Gastroesophageal sphincter (tissue), 4 donors: ENCODE data around the gene MMD2. TPM values are rescaled to one million over a fixed set of nuclear protein-coding genes. Genes with fewer than 3 reads are reported as not detected.

Source experiments
- ATAC-seq: fragments of 150-250 bp; one replicate; pipeline ENCODE4 v1.9.1; 2016; ENCODE audit warnings: mild to moderate bottlenecking, moderate library complexity
- H3K27ac ChIP-seq, 4 donors: fragments of 200-600 bp; sonication (generic) in 3 of 4; 1 replicate in 3 of 4; 2 replicates in 1 of 4; pipeline ENCODE4 v1.5.1; 2016 to 2019
- H3K27me3 ChIP-seq: fragments of 200-600 bp; sonication (generic); one replicate; pipeline ENCODE4 v1.5.1; 2019
- H3K36me3 ChIP-seq, 2 donors: fragments of 200-600 bp; sonication (generic); one replicate each; pipeline ENCODE4 v1.5.1; 2019; ENCODE audit warnings: control low read depth in 1 of 2
- H3K4me1 ChIP-seq, 3 donors: fragments of 200-600 bp; sonication (generic); 1 replicate in 2 of 3; 2 replicates in 1 of 3; pipeline ENCODE4 v1.5.1; 2016 to 2019; ENCODE audit warnings: control low read depth in 2 of 3
- H3K4me3 ChIP-seq, 2 donors: fragments of 200-600 bp; sonication (generic); one replicate each; pipeline ENCODE4 v1.5.1; 2019; ENCODE audit warnings: mild to moderate bottlenecking in 1 of 2, moderate library complexity in 1 of 2
- H3K9me3 ChIP-seq, 3 donors: fragments of 200-600 bp; sonication (generic); one replicate each; pipeline ENCODE4 v1.5.1; 2017 to 2019; ENCODE audit warnings: control low read depth in 2 of 3
- CTCF ChIP-seq, 4 experiments: fragments of 200-600 bp in 2 of 4; fragments of 450-650 bp in 2 of 4; sonication (generic) in 1 of 4; IDR thresholded peaks; one replicate each; pipeline ENCODE4 v1.5.1; 2017 to 2019; ENCODE audit warnings: antibody characterized with exemption in 4 of 4, mild to moderate bottlenecking in 2 of 4, moderate library complexity in 2 of 4
- EP300 ChIP-seq: sonication (generic); formaldehyde crosslinking; IDR thresholded peaks from one replicate; pipeline ENCODE4 v1.6.1; 2017; ENCODE audit warnings: antibody characterized with exemption, mild to moderate bottlenecking
- POLR2A ChIP-seq, 2 donors: fragments of 450-650 bp; IDR thresholded peaks; one replicate each; pipeline ENCODE4 v1.6.1; 2017; ENCODE audit warnings: antibody characterized with exemption in 2 of 2, mild to moderate bottlenecking in 2 of 2, moderate library complexity in 1 of 2
- POLR2AphosphoS5 ChIP-seq: sonication (generic); formaldehyde crosslinking; IDR thresholded peaks from one replicate; pipeline ENCODE4 v1.6.1; 2017; ENCODE audit warnings: antibody characterized with exemption
- WGBS, 2 donors: methylation state at CpG; one replicate each; pipeline ENCODE4 v1.1.5; 2018; ENCODE audit warnings: low coverage in 1 of 2; 5-methylcytosine and 5-hydroxymethylcytosine counted together
- small RNA-seq, 4 donors: library from RNA; depleted of rRNA; stranded (forward); fragments of <200 nt; gene quantifications; one replicate each; pipeline ENCODE3, GENCODE V24; 2016
- total RNA-seq, 4 donors: library from RNA; depleted of rRNA; stranded (reverse); fragments of >200 nt; gene quantifications; one replicate each; pipeline ENCODE4 v1.1.0, GENCODE V29; 2016

Gene MMD2
- total RNA-seq, 4 donors from 2014 or later = 1.1 TPM; not detected in 3

DNA sequence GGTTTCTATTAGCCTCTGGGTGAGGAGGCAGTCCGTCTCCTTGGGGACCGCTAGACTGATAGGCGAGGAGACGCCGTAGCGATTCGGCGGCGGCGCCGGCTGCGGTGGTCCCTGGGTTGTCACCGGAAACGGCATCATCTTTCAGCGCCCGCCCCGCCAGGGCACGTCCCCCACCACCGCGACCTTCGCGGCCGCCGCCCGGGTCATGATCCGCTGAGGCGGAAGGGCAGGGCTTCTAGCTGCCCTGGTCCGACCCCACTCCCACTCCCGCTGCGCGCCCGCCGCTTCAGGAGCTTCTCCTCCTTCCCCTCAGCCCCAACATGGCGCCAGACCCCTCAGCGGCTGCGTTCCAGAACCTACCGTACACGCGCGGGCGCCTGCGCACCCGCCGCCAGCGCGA lies 97.3 kb downstream of the MMD2 start, which contains the start of gene PAPOLB:
PAPOLB (minus strand) TSS at position 358 of the 400 bp plus-strand sequence; CDS start at position 138, 220 bp downstream.
- peak within 1 kb of the TSS in 1 of 4 donors; percentile 49 for H3K27ac ChIP-seq
- 20% methylated on average over 4 of the region's 46 CpGs; no CpG with 5 or more reads in 1 of the 2 donors for WGBS, 2 donors
- TF ChIP-seq CTCF (IDR thresholded peaks at IDR 0.05) (no peak), EP300 (no peak), POLR2AphosphoS5 (no peak), POLR2A (IDR thresholded peaks at IDR 0.05) (no peak)
- peak; percentile 19 for ATAC-seq
- no peaks in the 10 kb centered on the region for H3K36me3 ChIP-seq
- peak within 1 kb of the TSS; percentile 15 to 50 for H3K4me3 ChIP-seq
- peaks cover 0 to 24% (median 0%) of the 10 kb centered on the region in 3 donors for H3K9me3 ChIP-seq
- peaks cover 25% of the 10 kb centered on the region for H3K27me3 ChIP-seq
- H3K4me1 ChIP-seq = peaks cover 0 to 8% (median 0%) of the 10 kb centered on the region in 3 donors

DNA sequence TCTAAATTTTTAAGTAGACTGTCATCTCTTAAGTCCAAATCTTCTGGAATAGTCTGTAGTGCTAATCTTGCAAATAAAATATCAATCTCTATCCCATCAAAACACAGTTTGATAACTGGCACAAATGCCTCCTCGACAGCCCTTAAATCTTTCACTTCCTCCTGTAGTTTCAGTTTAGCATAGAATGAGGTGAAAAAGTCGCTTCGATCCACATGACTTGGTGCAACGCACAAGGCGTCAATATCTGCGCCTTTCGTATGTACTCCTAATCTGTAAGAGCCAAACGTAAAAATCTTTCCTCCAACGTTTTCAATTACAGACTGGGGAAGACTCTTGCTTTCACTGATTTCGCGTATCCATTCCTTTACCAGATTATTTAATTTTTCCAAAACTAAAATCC lies 97.8 kb downstream of the MMD2 start:
- H3K27ac ChIP-seq = no peak overlapping the region
- peak overlapping the region in 1 of 2 donors; percentile 50 for H3K4me3 ChIP-seq
- H3K4me1 ChIP-seq = peaks cover 0 to 8% (median 0%) of the 10 kb centered on the region in 3 donors
- WGBS, 2 donors = 84 to 87% methylated on average over 10 to 11 of the region's 11 CpGs
- TF ChIP-seq POLR2AphosphoS5 = no peak
- TF ChIP-seq CTCF (IDR thresholded peaks at IDR 0.05) = no peak
- no peak for TF ChIP-seq EP300
- no peak for TF ChIP-seq POLR2A (IDR thresholded peaks at IDR 0.05)
- no peak for ATAC-seq
- H3K36me3 ChIP-seq = no peaks in the 10 kb centered on the region
- H3K9me3 ChIP-seq = peaks cover 0 to 24% (median 0%) of the 10 kb centered on the region in 3 donors
- peaks cover 25% of the 10 kb centered on the region for H3K27me3 ChIP-seq

GRCh38 chr7:4857189-4857588 lies 101.8 kb downstream of the MMD2 start:
- H3K4me1 ChIP-seq = peaks cover 0 to 7% (median 0%) of the 10 kb centered on the region in 3 donors
- peaks cover 8% of the 10 kb centered on the region for H3K27me3 ChIP-seq
- H3K36me3 ChIP-seq = no peaks in the 10 kb centered on the region
- 37 to 54% methylated on average over 2 to 3 of the region's 3 CpGs for WGBS, 2 donors
- H3K27ac ChIP-seq = no peak overlapping the region
- TF ChIP-seq EP300 (no peak), POLR2AphosphoS5 (no peak), POLR2A (IDR thresholded peaks at IDR 0.05) (no peak), CTCF (IDR thresholded peaks at IDR 0.05) (no peak)
- no peak overlapping the region for H3K4me3 ChIP-seq
- no peak for ATAC-seq
- peaks cover 0 to 14% (median 0%) of the 10 kb centered on the region in 3 donors for H3K9me3 ChIP-seq

DNA sequence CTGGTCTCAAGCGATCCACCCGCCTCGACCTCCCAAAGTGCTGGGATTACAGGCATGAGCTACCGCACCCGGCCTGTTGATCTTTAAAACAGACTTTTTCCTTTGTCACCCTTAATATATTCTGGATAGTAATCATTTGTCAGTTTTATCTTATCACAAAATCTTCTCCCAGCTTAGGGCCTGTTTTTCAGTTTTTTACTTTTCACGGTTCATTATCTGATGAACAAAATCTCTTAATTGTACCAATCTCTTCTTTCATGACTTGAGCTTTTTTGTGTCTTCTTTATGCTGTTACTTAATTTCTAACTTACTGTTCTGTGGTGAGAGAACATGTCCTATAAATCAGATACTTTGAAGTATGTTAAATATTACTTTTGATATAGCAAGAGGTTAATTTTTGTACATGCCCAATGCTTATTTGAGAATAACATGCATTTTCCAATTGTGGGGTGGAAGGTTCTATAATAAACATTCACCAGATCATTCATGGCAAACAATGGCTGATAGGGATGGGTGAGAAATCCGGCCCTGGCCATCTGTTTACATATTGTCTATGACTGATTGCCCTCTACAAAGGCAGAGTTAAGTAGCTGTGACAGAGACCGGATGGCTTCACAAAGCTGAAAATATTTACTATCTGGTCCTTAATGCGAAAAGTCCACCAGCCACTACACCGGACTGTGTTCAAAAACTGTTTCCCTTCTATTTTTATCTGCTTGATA lies 102.5 kb downstream of the MMD2 start:
- H3K4me3 ChIP-seq = no peak overlapping the region
- H3K9me3 ChIP-seq = peaks cover 0 to 14% (median 0%) of the 10 kb centered on the region in 3 donors
- no peaks in the 10 kb centered on the region for H3K36me3 ChIP-seq
- peaks cover 2% of the 10 kb centered on the region for H3K27me3 ChIP-seq
- H3K27ac ChIP-seq = no peak overlapping the region
- WGBS, 2 donors = 75 to 79% methylated on average over 4 to 10 of the region's 10 CpGs
- no peak for ATAC-seq
- TF ChIP-seq EP300 = no peak
- no peak for TF ChIP-seq POLR2AphosphoS5
- TF ChIP-seq POLR2A (IDR thresholded peaks at IDR 0.05) = no peak
- H3K4me1 ChIP-seq = peaks cover 0 to under 1% (median 0%) of the 10 kb centered on the region in 3 donors

Small RNA genes within 50 kb of the gene (small RNA-seq; reads per million reads assigned to genes)
- gene AC092032.1 = 0 reads per million in 4 donors

Other genes starting within 250 kb of the MMD2 start
- gene AP5Z1, start 183.6 kb downstream of the MMD2 start, total RNA-seq = 10 to 100 TPM; 13.0 to 33.9 (median 26.8) TPM
- gene PAPOLB, start 97.2 kb downstream of the MMD2 start, total RNA-seq = under 1 TPM in 3 of 4 donors, not detected in 1; 0.13 to 0.31 (median 0.19) TPM
- gene RADIL, start 75.5 kb downstream of the MMD2 start, total RNA-seq = 10 to 100 TPM in 2 of 4 donors, 1 to 10 TPM in 2; 4.4 to 11.4 (median 8.8) TPM
- 10 to 100 TPM in 3 of 4 donors, 1 to 10 TPM in 1; 9.6 to 16.9 (median 12.3) TPM for gene RBAK, start 86.7 kb upstream of the MMD2 start, total RNA-seq
- 10 to 100 TPM; 51.2 to 59.2 (median 54.9) TPM for gene WIPI2, start 231.0 kb upstream of the MMD2 start, total RNA-seq